HG03175 (cell line): Measurements from ENCODE around the gene ZDHHC20.
A peak's percentile ranks its signal among the peaks of the same experiment; 100 is the strongest.

Source experiments
- ATAC-seq: cut with Tn5 transposase; IDR thresholded peaks from one replicate; pipeline ENCODE4 v1.9.1; 2021; ENCODE audit warnings: mild to moderate bottlenecking, moderate library complexity; ENCODE audit not compliant: unreplicated experiment

The ZDHHC20 gene

DNA sequence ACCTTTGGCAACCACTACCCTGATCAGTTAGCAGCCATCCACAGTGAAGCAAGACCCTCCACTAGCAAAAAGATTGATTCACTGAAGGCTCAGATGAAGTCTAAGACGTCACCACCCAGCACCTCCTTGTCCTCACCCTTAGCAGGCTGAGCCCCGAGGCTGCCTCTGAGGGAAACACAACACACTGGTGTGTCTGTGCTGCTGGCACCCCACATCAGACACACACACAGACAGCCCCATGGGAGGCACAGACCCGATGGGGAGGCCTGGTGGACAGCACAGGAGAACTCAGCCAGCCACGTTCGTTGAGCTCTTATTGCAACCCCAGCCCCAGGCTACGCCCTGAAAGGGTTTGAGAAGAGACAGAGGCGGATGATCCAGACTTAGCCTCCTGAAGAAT lies 94.7 kb downstream of the ZDHHC20 start:
- no peak for ATAC-seq

DNA sequence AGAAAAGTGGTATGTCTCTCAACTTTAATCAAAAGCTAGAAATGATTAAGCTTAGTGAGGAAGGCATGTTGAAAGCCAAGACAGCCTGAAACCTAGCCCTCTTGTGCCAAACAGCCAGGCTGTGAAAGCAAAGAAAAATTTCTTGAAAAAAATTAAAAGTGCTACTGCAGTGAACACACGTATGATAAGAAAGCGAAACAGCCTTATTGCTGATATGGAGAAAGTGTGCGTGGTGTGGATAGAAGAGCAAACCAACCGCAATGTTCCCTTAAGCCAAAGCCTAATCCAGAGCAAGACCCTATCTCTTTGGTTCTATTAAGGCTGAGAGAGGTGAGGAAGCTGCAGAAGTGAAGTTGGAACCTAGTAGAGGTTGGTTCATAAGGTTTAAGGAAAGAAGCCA lies 96.4 kb downstream of the ZDHHC20 start:
- no peak for ATAC-seq

DNA sequence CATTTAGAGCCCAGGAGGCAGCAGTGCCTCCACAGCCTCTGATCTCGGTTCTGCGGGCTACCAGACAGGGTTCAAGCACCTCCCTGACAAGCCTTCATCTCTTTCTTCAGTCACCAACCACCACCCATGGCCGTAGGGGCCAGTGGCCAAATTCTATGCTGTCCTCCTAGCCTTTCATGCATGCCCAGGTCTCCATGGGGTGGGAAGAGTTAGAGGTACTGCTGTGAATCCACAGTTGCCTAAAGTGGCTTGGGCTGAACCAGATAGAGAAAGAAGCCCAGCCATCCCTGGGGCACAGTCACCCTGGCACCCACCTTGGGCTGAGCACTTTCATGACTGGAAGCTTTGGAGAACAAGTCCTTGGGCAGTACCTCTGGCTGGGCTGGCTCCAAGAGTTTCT lies 97.4 kb downstream of the ZDHHC20 start:
- no peak for ATAC-seq

DNA sequence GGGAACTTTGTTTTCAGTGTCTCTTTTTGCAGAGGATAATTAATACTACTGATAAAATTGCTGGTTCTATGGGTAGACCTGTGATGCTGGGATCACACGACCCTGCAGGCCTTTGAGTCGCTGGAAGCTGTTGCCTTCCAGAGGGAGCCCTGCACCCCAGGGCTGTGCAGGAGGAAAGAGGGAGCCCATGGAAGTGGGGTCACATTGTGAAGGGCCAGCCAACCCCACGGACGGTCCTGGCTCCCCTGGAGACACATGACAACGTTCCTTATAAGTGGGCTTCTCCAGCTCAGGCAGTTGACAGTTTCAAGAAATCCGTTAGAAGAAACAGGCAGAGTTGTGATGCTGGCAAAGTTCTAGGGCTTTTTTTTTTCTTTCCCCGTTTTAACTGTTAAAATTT lies 98.0 kb downstream of the ZDHHC20 start:
- no peak for ATAC-seq

DNA sequence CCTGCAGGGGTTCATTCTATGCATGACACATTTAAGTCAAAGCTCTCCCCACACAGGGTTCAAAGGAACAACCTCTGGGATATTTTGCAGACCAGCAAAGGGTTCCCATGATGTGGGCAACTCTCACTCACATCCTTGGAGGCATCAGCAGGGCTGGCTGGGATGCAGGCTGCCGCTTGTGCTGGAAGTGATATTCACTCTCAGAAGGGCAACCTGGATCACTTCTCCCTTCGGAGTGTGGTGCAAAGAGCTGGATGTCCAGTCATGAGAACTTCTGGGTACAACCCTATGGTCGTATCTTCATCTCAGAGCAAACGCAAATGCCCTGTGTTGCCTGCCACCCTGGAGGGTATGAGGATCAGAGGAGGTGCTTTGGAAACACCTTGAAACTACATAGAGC lies 98.6 kb downstream of the ZDHHC20 start:
- ATAC-seq: no peak

DNA sequence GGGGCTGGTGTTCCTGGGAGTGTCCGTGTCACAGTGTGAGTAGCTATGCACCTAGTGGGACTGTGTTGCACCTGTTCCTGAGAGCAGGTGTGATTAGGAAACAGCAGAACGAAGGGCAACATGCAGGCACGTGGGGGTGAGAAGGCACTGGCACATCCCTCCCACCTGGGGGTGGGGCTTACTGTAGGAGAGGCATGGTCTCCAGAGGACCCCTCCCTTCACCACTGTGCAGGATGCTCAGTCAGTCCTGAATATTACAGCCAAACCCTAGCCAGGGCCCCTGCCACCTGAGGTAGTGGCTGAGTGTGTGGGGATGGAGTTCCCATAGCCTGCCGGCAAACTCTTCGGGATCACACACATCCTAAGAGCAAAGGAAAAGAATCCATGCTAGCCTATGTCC lies 99.2 kb downstream of the ZDHHC20 start:
- ATAC-seq: no peak

DNA sequence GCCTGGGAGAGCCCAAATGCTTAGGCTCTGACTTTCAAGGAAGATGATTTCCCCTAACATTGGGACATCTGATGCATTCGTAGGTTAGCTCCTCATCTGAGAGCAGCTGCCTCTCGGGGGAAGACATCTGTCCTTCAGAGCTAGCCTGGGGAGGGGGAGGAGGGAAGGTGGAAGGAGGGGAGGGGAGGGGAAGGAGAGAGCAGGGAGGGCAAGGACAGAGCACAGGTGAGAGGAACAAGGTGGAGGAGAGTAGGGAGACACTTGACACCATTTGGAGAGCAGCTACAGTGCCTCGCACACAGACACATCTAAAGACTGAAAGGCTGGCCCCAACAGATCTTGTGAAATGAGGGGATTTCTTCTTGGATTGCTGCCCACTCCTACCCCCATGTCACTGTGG lies 103.8 kb downstream of the ZDHHC20 start:
- ATAC-seq: no peak

DNA sequence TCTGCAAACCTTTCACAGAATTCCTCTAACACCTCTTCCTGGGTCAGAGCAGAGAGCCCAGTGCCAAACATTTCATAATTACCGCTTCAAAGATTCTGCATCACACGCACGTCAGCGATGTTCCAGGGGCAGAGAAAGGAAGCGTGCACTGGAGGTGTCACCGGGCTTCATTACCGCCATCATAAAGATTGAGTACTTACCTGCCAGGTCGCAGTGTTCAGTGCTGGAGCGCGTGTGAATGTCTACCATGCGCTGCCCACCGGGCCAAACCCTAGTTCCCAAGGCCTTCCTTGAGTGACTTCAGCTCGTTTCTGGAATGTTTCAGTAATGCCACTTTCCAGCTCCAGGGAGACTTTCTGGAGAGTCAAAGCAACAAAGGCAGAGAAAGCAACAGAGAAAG lies 104.4 kb downstream of the ZDHHC20 start:
- no peak for ATAC-seq

DNA sequence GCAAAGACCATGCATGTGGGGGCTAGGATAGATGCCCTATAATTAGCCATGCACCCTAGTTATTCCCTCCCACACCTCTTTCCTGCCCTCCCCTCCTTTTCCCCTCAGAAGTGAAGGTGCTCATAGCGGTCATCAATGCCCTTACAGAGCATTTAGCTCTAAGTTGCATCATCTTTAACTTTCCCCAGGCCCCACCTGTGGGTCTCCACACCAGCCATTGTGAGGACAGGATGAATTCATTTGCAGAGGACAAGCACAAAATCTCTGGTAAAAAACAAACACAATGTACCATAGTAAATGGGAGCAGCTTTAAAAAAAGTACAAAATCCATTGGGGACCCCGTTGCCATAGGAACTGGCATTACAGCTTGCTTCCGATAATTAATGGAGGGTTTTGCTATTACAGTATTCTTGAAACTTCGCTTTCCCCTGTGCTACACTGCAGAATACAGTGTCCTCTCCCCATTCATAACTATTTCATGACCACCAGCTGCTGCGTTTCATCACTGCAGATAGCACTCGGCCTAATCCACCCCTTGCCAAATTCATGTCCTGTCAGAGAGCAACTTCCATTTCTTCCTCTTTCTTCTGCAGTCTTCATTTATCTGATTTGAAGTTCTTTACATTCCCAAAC lies 110.5 kb downstream of the ZDHHC20 start:
- no peak for ATAC-seq

DNA sequence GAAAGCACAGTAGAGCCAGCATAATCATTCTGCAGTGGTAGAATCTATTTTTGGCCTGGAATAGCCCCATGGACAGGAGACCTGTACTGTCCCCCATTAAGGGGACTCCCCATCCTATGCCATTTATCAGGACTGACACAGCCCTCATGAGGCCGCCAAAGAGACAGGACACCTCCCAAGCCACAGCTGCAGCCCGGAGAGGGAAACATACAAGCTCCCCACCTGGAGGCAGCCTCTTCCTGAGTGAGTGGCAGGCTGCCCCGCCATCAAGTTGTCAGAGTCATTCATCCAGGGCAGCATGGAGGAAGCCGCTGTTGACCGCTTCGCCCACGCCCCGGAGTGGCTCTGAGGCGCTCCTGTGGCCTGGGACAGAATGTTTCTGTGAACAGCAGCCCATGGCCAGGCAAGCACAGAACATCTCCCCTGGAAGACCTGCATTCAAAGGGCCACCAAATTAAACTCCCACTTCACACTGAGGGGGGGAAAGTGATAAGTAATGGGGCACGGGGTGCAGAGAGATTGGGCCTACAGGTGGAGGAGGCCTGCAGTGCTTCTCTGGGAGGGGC lies 111.3 kb downstream of the ZDHHC20 start:
- ATAC-seq: no peak

DNA sequence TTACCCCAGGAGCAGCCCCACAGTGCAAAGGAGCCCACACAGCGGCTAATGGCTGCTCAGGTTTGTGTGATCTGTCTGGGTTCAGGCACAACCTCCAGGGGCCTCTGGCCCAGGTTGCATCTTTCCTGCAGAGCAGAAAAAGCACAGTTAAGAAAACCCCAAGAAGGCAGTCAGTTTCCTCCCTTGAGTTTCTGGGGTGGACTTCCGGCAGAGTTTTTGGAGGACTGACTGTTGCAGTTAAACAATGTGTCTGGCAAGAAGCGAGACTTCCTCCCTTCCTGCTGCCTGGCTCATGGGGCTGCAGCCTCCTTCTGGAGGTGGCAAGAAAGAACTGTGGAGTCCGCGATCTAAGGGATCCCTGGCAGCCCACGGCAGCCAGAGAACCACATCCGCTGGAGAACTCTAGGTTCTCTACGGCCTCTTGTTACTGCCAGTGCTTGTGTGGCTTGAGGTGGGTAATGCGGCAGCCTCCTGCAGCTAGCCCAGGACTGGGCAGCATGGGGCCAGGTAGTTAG lies 114.4 kb downstream of the ZDHHC20 start:
- ATAC-seq: peak; percentile 67

DNA sequence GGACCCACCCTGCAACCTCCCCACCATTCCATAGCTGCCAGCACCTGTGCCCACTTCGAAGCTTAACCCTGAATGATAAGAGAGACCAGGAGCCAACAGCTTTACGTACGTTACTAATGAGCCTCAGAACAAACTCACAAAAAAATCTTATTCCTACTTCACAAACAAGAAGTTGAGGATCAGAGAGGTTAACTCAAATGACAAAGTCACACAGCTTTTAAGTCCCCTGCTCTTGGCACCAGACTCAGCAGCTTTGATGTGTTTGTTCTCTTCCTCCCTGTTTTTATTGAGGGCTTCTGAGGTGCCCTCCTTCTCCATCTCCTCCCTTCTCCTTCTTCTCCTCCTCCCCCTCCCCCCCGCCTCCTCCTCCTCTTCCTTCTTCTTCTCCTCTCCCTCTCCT lies 115.4 kb downstream of the ZDHHC20 start:
- ATAC-seq: no peak

DNA sequence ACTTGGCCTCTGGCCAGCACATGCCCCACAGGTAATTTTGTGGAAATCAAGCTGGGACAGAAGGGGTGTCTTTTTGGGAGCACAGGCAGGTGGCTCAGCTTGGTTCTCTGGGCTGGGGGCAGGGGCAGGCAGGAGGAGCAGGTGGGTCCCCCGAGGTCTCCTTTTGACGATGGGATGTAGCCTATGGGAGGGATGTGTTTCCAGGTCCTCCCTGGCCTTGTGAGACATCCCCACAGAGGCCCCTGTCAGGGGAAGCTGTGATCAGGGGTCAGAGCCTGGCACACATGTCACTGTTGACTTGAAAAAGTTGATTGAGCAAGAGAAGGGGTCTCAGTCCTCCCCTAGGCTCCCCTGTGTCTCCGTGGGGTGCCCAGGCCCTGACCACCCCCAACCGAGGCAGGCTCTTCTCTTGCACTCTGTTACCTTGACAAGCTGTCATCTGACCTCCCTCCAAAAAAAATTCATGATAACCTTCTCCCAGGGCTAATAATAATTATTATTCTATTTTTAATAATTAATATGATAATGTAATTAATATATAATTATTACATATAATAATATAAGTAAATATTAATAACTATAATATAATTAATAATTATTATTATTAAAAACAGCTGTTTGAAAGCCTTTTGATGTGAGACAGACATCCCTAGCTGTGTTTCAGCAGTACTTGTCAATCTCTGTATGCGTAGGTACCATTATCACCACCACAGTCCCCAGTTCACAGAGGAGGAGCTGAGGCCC lies 116.2 kb downstream of the ZDHHC20 start:
- ATAC-seq: no peak

DNA sequence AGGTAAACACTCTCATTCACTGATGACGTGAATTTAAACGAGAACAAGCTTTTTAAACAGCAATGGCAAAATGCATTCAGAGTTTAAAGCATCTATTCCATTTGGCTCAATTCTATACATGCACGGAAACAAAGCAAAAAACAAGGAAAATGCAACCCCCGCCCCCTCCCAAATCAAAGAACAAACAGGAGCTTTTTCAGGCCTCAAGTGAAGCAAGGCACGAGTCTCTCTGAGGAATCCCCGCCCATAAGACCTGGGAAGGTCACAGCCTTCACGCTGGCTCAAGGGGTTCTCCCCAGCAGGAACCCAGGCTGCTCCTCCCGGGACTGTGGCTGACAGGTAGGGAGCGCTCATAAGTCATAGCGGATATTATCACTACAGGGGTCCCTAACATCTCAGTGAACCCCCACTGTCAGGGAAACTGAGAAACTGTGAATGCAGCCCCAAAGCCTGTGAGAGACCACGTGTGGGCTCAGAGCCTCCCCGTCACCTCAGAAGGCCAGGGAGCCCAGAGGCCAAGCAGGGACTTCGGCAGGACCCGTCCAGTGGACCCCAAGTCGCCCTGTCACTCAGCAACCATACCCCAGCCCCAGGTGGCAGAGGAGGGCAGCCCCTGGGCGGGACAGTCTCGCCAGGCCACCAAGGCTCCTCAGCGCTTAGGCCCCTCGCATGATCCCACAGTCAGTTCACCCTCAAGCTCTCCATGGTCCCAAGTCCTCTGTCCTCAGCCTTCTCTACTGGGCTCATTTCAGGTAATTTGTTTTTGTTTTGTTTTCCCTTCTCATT lies 117.3 kb downstream of the ZDHHC20 start:
- ATAC-seq: no peak

DNA sequence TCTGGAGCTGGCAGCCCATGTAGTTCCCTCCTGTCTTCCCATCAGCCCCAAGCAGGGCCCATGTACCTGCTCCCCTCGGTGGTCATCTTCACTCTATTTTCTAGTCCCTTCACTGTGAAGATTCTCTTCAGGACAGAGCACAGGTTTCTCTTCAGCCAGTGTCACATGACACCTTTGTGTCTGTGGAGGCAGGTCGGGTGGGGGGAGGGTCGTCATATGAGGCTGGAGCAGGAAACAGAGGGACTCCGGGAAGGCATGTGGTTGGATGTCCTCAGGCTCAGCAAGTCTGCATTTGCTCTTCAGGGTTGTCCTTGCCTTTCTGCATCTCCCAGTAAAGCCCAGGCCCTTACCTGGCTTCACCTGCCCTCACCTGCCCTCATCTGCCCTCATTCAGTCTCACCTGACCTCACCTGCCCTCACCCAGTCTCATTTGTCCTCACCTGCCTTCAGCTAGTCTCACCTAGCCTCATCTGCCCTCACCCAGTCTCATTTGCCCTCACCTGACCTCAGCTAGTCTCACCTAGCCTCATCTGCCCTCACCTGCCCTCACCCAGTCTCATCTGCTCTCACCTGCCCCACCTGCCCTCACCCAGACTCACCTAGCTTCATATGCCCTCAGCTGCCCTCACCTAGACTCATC lies 120.3 kb downstream of the ZDHHC20 start:
- no peak for ATAC-seq

DNA sequence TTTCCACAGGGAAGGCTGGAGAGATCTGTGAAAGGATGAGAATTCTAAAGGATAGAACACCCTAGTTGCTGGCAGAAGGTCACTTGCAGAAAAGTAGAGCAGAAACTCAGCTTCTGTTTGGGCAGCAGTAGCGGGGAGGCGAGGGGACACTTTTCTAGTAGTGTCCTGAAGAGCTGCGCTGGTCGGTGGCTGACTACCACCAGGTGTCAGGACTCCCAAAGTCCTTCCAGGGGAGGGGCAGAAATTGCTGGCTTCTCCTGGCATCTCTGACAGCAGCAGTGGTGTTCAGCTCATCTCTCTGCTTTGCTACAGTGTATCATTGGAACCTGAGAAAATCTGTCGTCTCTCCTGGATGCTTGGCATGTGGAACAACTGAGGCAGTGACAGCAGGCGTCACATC lies 120.9 kb downstream of the ZDHHC20 start:
- no peak for ATAC-seq

DNA sequence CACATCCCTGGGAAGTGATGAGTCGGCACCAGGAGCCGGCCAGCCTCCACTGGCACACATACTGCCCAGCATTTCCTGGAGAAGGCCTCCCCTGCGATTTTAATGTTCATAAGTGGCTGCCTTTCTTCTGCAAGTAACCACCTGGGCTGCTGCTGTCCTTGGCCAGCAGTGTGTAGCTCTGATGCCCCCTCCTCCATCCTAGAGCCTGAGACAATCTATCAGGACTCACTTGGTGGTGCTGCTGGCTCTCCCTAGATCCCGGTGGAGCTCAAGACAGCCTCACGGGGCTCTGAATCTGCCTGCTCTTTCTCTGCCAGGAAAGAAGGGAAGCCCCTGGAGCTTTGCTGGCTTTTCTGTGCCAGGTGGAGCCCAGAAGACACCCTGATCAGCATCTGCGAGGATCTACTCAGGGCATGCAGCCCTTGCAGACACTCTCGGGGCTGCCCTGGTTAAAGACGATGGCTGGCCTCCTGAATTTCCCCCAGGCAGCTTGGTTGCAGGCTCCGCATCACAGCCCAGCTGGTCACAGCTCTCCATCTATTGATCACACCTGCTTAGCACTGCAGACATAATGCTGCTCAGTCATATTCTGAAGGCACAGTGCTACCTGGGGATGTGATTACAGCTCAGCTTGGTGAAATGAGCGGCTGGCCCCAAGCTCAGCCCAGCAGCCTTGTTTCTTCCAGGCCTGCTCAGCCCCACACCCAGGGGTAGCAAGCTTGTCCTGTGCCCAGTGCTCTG lies 122.3 kb downstream of the ZDHHC20 start:
- no peak for ATAC-seq

DNA sequence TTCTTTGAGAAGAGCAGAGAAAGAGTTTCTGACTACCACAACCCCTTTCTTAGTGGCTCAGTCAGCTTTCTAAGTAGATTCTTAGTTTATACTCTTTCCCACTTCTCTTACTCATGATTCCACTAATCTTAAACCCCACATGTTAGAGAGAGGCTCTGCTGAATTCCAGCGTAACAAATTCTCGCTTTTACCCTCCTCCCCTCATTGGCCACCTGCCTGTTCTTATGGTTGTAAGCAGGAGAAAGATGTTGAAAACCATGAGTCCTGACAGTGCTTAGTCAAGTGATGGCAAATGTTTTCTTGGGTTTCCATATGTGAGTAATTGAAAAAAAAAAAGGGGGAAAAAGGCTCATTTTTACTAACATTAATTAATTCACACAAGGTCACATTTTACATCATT lies 125.9 kb downstream of the ZDHHC20 start:
- ATAC-seq: no peak

DNA sequence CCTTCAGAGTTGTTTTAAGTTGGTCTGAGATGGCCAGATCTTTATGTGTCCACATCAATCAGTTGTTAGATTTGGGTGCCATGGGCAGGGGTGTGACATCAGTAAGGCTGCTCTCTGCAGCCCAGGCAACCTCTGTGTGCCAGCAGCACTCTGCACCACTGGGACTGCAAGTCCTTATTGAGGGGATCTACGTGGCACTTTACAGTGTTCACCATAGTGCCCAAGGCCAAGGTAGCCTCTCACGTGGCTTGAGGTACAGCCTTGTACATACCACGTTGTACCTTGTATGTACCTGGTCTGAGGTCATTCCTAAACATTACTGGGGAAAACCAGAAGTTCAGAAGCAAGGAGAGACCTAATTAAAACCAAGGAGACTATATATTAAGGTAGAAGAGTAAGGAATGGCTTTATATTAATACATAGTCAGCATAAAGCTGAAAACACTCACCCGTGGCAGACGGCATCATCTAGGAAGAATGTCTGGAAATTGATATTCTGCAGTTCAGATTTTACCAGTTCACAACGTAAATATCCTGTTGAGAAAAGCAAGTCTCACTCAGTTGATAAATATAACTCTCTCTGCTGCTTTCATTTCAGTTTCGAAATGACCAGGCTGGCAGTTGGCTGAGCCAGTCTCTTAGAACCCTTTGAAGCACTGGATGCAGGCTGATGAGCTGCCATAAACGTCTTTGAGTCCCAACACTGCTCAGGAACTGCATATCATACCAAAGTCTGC lies 128.8 kb downstream of the ZDHHC20 start:
- ATAC-seq: peak; percentile 83
